HepG2 (cell line): Measurements from ENCODE around the gene CYLC2. TPM values are rescaled to one million over a fixed set of nuclear protein-coding genes. Genes with fewer than 3 reads are reported as not detected.

Source experiments
- ATAC-seq: fragments of 200-7000 bp; cut with Tn5 transposase; 3 replicates; pipeline ENCODE4 v1.9.1; 2020; ENCODE audit warnings: mild to moderate bottlenecking, moderate library complexity
- BruUV-seq: library from RNA; stranded (reverse); fragments of 400-500 nt; replicated peaks from 2 replicates; lab custom pipeline; 2021; lab: Mats Ljungman, UMichigan
- CTCF ChIA-PET: fragments of 300-600 bp; formaldehyde crosslinking; extraction: SDS; loops from one replicate; lab custom pipeline; 2021; ENCODE audit warnings: low total read pairs, inconsistent platforms, low intra/inter-chr PET ratio; lab: Yijun Ruan, JAX
- POLR2A ChIA-PET: fragments of 350-600 bp; sonication (Branson Sonifier 250); formaldehyde crosslinking; loops from one replicate; lab custom pipeline; 2020; ENCODE audit warnings: antibody characterized with exemption, inconsistent platforms; lab: Yijun Ruan, JAX
- DNase-seq: peaks from one replicate; pipeline ENCODE4 v3.0.0-alpha.2; 2015; ENCODE audit warnings: low spot score
- FAIRE-seq: peaks from 3 replicates; lab custom pipeline; 2011; peaks lifted over from hg19 to GRCh38; lab: Jason Lieb, UNC
- H2AFZ ChIP-seq: one replicate; pipeline ENCODE4 v1.6.1; 2011; ENCODE audit warnings: low read length, inconsistent platforms
- H3K27ac ChIP-seq: fragments of 300-600 bp; 3 replicates; pipeline ENCODE4 v1.8.0; 2011; ENCODE audit warnings: mixed run types, mild to moderate bottlenecking, mixed read lengths, low read length, inconsistent platforms; ENCODE audit not compliant: insufficient read depth; ENCODE audit errors: extremely low read length
- H3K27me3 ChIP-seq, 2 experiments: fragments of 200-600 bp in 1 of 2; 2 replicates in 1 of 2; 3 replicates in 1 of 2; pipeline versions ENCODE4 v1.6.0 to v1.8.0; 2011; ENCODE audit warnings: low read length in 2 of 2, mild to moderate bottlenecking in 2 of 2, moderate library complexity in 2 of 2, inconsistent platforms in 1 of 2; ENCODE audit not compliant: insufficient read depth in 2 of 2, control insufficient read depth in 1 of 2
- H3K36me3 ChIP-seq, 2 experiments: fragments of 200-600 bp in 1 of 2; replicated peaks in 1 of 2; 2 replicates in 1 of 2; 3 replicates in 1 of 2; pipeline versions ENCODE4 v1.5.1 to v1.8.0; 2011; ENCODE audit warnings: low read length in 2 of 2, inconsistent platforms in 1 of 2; ENCODE audit not compliant: insufficient read depth in 2 of 2, control insufficient read depth in 1 of 2
- H3K4me1 ChIP-seq: 2 replicates; pipeline ENCODE4 v1.5.1; 2012; ENCODE audit warnings: low read length, inconsistent platforms; ENCODE audit not compliant: insufficient read depth
- H3K4me2 ChIP-seq: 2 replicates; pipeline ENCODE4 v1.6.0; 2011; ENCODE audit warnings: low read depth, low read length, inconsistent platforms
- H3K4me3 ChIP-seq, 3 experiments: fragments of 200-600 bp in 1 of 3; sonication (generic), shearing (Covaris generic) in 1 of 3; replicated peaks in 1 of 3; 2 replicates each; pipeline ENCODE4 v1.5.1; 2011 to 2016; ENCODE audit warnings: low read length in 3 of 3, inconsistent platforms in 2 of 3, low read depth in 2 of 3, mild to moderate bottlenecking in 2 of 3, control low read depth in 1 of 3, mixed read lengths in 1 of 3; ENCODE audit not compliant: insufficient read depth in 1 of 3
- H3K79me2 ChIP-seq: one replicate; pipeline ENCODE4 v1.6.1; 2011; ENCODE audit warnings: low read length, inconsistent platforms; ENCODE audit not compliant: insufficient read depth
- H3K9ac ChIP-seq: 2 replicates; pipeline ENCODE4 v1.6.0; 2011; ENCODE audit warnings: mild to moderate bottlenecking, low read depth, low read length, inconsistent platforms; ENCODE audit not compliant: insufficient read depth
- H3K9me3 ChIP-seq: 2 replicates; pipeline ENCODE4 v1.5.1; 2012; ENCODE audit warnings: mild to moderate bottlenecking, low read length
- H4K20me1 ChIP-seq: 2 replicates; pipeline ENCODE4 v1.6.0; 2011; ENCODE audit warnings: inconsistent platforms, mild to moderate bottlenecking, low read length, moderate library complexity; ENCODE audit not compliant: insufficient read depth
- HNF4A ChIP-seq: sonication (generic); formaldehyde crosslinking; IDR thresholded peaks from 2 replicates; pipeline ENCODE4 v1.4.0; 2020; ENCODE audit warnings: missing genetic modification reagents
- PATZ1 ChIP-seq: sonication (generic); formaldehyde crosslinking; IDR thresholded peaks from 2 replicates; pipeline ENCODE4 v1.4.0; 2020; ENCODE audit warnings: missing genetic modification reagents
- PCBP2 ChIP-seq: fragments of 200-400 bp; formaldehyde crosslinking; optimal IDR thresholded peaks from 2 replicates; pipeline ENCODE3; 2018; ENCODE audit warnings: low read length, low read depth; ENCODE audit not compliant: poor library complexity, severe bottlenecking
- SALL2 ChIP-seq: sonication (generic); formaldehyde crosslinking; IDR thresholded peaks from 2 replicates; pipeline ENCODE4 v1.8.1; 2023; ENCODE audit warnings: mild to moderate bottlenecking, missing genetic modification reagents, inconsistent platforms
- TBX2 ChIP-seq: sonication (generic); formaldehyde crosslinking; IDR thresholded peaks from 2 replicates; pipeline ENCODE4 v1.5.0; 2020; ENCODE audit warnings: missing genetic modification reagents, mild to moderate bottlenecking, borderline replicate concordance
- TEAD3 ChIP-seq: optimal IDR thresholded peaks from 2 replicates; pipeline ENCODE3; 2016; ENCODE audit warnings: borderline replicate concordance
- ZNF362 ChIP-seq: sonication (generic); formaldehyde crosslinking; IDR thresholded peaks from 2 replicates; pipeline ENCODE4 v1.4.0; 2020; ENCODE audit warnings: missing genetic modification reagents, mild to moderate bottlenecking, borderline replicate concordance
- ZNF550 ChIP-seq: sonication (generic); formaldehyde crosslinking; IDR thresholded peaks from 2 replicates; pipeline ENCODE4 v1.4.0; 2020; ENCODE audit warnings: mild to moderate bottlenecking, missing genetic modification reagents, borderline replicate concordance
- ZNF562 ChIP-seq: sonication (generic); formaldehyde crosslinking; IDR thresholded peaks from 2 replicates; pipeline ENCODE4 v1.8.0; 2022; ENCODE audit warnings: missing genetic modification reagents, borderline replicate concordance
- WGBS: methylation state at CpG from one replicate; pipeline ENCODE4 v1.1.6; 2017; ENCODE audit warnings: low lambda C conversion rate; 5-methylcytosine and 5-hydroxymethylcytosine counted together
- in situ Hi-C: cut with HindIII; loops from 2 replicates; pipeline ENCODE4 v1.10.0; 2017; ENCODE audit warnings: low pct_unique_long_range_greater_than_20kb; ENCODE audit not compliant: extremely low pct_ligation_motif_present
- intact Hi-C: fragments of 100-400 bp; cut with micrococcal nuclease; formaldehyde crosslinking; loops from one replicate; pipeline ENCODE4 v1.10.0; 2022; ENCODE audit not compliant: unreplicated experiment
- polyA plus RNA-seq, 8 experiments: library from polyadenylated mRNA; depleted of rRNA in 3 of 8; stranded (reverse) in 7 of 8; unstranded in 1 of 8; fragments of >200 nt; fragmentation: Illumina TruSeq in 4 of 8; extraction: Trizol in 4 of 8; gene quantifications; 2 replicates each; pipeline versions ENCODE4 v1.2.1 to v1.2.3, GENCODE V29; 2011 to 2016; ENCODE audit warnings: low read depth in 4 of 8, missing spikeins in 1 of 8, mixed read lengths in 1 of 8; ENCODE audit not compliant: insufficient read depth in 1 of 8
- total RNA-seq, 5 experiments: library from RNA; depleted of rRNA; stranded (reverse); fragments of >200 nt; fragmentation: Illumina TruSeq; extraction: Trizol; gene quantifications; 2 replicates each; pipeline ENCODE4 v1.2.3, GENCODE V29; 2016; ENCODE audit warnings: low read depth in 1 of 5
- TF ChIP-seq, protein P1 (sequence below): sonication (generic); formaldehyde crosslinking; IDR thresholded peaks from 2 replicates; pipeline ENCODE4 v1.4.0; 2020; ENCODE audit warnings: missing genetic modification reagents

CYLC2 gene
- total and polyA plus RNA-seq, 2 of the 13 experiments (the other 11 are each of a cell fraction or from before 2014, with no cell fraction given), result not detected

DNA sequence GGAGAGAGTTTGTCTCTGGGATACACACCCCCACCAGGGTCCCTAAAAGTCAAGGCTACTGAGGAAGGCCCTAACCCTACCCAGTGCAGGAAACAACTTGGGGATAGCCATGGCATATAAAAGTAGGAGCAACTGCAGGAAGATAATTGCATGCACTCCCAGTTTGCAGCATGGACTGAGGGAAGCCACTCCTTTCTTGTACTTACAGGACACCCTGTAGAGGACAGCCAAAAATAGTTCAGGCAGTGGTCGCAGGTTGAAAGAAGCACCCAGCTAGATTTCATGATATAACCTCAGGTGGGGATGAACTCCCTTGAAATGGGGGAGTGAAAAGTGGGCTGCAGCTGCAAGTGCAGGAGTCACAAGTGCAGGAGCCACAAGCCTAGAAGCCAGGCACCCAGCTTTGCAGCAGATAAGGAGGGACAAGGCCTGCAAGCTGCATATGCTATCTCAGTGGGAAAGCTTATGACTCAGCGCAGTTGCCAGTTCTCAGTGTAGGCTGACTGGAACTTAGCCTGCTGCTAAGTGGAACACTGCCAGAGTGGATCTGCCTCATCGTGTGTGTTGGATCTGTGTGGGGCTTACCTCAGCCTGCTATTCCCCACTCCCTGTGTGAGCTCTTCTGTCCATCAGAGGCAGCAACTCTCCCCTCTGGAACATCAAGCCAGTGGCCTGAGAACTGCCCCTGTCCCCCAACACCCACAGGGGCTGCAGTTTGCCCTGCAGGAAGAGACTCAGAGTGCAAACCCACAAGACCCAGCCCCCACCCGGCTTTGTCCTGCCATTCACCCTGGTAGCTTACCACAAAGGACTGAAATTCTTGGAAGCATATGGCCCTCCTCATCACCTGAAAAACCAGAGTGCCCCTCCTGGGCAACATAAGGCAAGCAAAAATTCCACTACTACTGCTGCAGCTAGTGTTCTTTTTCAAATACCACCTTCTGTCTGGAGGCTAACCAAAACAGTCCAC lies 42.7 kb downstream of the CYLC2 start:
- no peaks in the 10 kb centered on the region for H3K36me3 ChIP-seq
- H3K9ac ChIP-seq, result no peak overlapping the region
- DNase-seq (no peak), ATAC-seq (no peak), FAIRE-seq (no peak)
- BruUV-seq, result no TSS peak
- TF ChIP-seq PCBP2 (no peak), SALL2 (CRISPR knock-in tag) (no peak), TBX2 (CRISPR knock-in tag) (no peak), ZNF550 (CRISPR knock-in tag) (no peak), ZNF562 (CRISPR knock-in tag) (no peak)
- no peak overlapping the region for H3K4me2 ChIP-seq
- no peak overlapping the region for H3K4me3 ChIP-seq
- CTCF ChIA-PET, result no interaction called here
- no peaks in the 10 kb centered on the region for H3K27me3 ChIP-seq
- H4K20me1 ChIP-seq, result no peaks in the 10 kb centered on the region
- H3K9me3 ChIP-seq, result no peaks in the 10 kb centered on the region
- H3K4me1 ChIP-seq, result peaks cover 16% of the 10 kb centered on the region
- POLR2A ChIA-PET, result no interaction called here
- 50% methylated on average over 2 of the region's 4 CpGs for WGBS
- in situ Hi-C loops, result no loop called here
- H3K79me2 ChIP-seq, result no peaks in the 10 kb centered on the region
- no peak overlapping the region for H3K27ac ChIP-seq
- no peak overlapping the region for H2AFZ ChIP-seq
- intact Hi-C loops, result no loop called here

DNA sequence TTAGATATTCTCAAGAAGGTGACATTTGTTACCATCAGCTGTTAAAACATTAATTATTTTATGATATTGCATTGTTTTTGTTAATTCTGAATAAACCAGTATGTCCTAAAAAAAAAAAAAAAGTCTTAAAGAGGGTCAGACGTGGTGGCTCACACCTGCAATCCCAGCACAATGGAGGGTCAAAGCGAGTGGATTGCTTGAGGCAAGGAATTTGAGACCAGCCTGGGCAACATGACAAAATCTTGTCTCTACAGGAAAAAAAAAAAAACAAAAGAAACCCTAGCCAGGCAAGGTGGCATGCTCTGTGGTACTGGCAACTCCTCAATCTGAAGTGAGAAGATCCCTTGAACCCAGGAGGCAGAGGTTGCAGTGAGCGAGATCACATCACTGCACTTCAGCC lies 46.8 kb downstream of the CYLC2 start:
- intact Hi-C loops, result no loop called here
- no peak overlapping the region for H2AFZ ChIP-seq

More for the DNA sequence above, 46.8 kb downstream of the CYLC2 start:
- Histone ChIP-seq H4K20me1 (no peaks in the 10 kb centered on the region), H3K4me2 (peak overlapping the region; percentile 61), H3K36me3 (no peaks in the 10 kb centered on the region), H3K9ac (no peak overlapping the region), H3K27ac (no peak overlapping the region), H3K4me3 (peak overlapping the region in 2 of 3 experiments; percentile 2 to 40; a peak in 1 of 6 replicates), H3K9me3 (no peaks in the 10 kb centered on the region), H3K79me2 (no peaks in the 10 kb centered on the region), H3K4me1 (peaks cover 21% of the 10 kb centered on the region), H3K27me3 (no peaks in the 10 kb centered on the region)
- ATAC-seq (no peak), DNase-seq (no peak), FAIRE-seq (no peak)
- CTCF ChIA-PET, result no interaction called here
- BruUV-seq, result no TSS peak
- in situ Hi-C loops, result no loop called here
- POLR2A ChIA-PET, result no interaction called here
- 3% methylated on average over 3 of the region's 3 CpGs for WGBS
- peak; percentile 18; the same call in 1 of the 2 replicates for TF ChIP-seq ZNF362 (CRISPR knock-in tag)
- no peak for TF ChIP-seq TEAD3 (CRISPR knock-in tag)
- peak; percentile 27; the same call in 1 of the 2 replicates for TF ChIP-seq HNF4A
- 0 out of 2 replicates have a peak, but pooled peaks have one; percentile 38 for TF ChIP-seq PATZ1 (CRISPR knock-in tag)
- TF ChIP-seq, protein P1, sequence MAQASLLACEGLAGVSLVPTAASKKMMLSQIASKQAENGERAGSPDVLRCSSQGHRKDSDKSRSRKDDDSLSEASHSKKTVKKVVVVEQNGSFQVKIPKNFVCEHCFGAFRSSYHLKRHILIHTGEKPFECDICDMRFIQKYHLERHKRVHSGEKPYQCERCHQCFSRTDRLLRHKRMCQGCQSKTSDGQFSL (CRISPR knock-in tag), result no peak
